NK-92 (cell line): ENCODE results near the gene SPEG.
"Not testable (repeated sequence)": the region's sequence is repeated elsewhere in the genome, so short reads cannot be mapped to it uniquely, and the experiment has no call there.

Source experiments
- DNase-seq: peaks from one replicate; lab custom pipeline; 2025; ENCODE audit not compliant: unreplicated experiment; lab: John Stamatoyannopoulos, UW

Gene SPEG

GRCh38 chr2:219404291-219404910 is 30.2 kb upstream of the SPEG start:
- no peak for DNase-seq

GRCh38 chr2:219404954-219405353 is 29.7 kb upstream of the SPEG start:
- DNase-seq = no peak

GRCh38 chr2:219405451-219405850 is 29.2 kb upstream of the SPEG start:
- no peak for DNase-seq

- no peak for DNase-seq
Measured at GRCh38 chr2:219405958-219406860, 28.4 kb upstream of the SPEG start.

GRCh38 chr2:219406861-219407230 is 27.8 kb upstream of the SPEG start:
- DNase-seq = no peak

GRCh38 chr2:219407343-219407742 is 27.3 kb upstream of the SPEG start:
- DNase-seq = not testable (repeated sequence)

- no peak for DNase-seq
Measured at GRCh38 chr2:219408204-219408603, 26.4 kb upstream of the SPEG start.

GRCh38 chr2:219408631-219409030 is 26.0 kb upstream of the SPEG start:
- DNase-seq = no peak

GRCh38 chr2:219409619-219410018 is 25.0 kb upstream of the SPEG start:
- DNase-seq = no peak

- no peak for DNase-seq
Measured at GRCh38 chr2:219410390-219410789, 24.3 kb upstream of the SPEG start.

GRCh38 chr2:219414857-219415256 is 19.8 kb upstream of the SPEG start:
- DNase-seq = no peak

- no peak for DNase-seq
Measured at GRCh38 chr2:219415580-219416234, 18.9 kb upstream of the SPEG start.

GRCh38 chr2:219416235-219416602 is 18.4 kb upstream of the SPEG start:
- DNase-seq = no peak

- DNase-seq = no peak
Measured at GRCh38 chr2:219416938-219417337, 17.7 kb upstream of the SPEG start.

- DNase-seq = no peak
Measured at GRCh38 chr2:219417374-219417773, 17.3 kb upstream of the SPEG start.

- no peak for DNase-seq
Measured at GRCh38 chr2:219418155-219419011, 16.3 kb upstream of the SPEG start, which contains the start of gene DES. Gene DES (plus strand): TSS chr2:219418377. CDS start chr2:219418463, 86 bp downstream.

GRCh38 chr2:219419012-219419324 is 15.7 kb upstream of the SPEG start:
- DNase-seq = no peak

GRCh38 chr2:219419331-219420197 is 15.1 kb upstream of the SPEG start:
- no peak for DNase-seq

GRCh38 chr2:219420687-219421086 is 14.0 kb upstream of the SPEG start:
- no peak for DNase-seq

GRCh38 chr2:219421323-219421722 is 13.3 kb upstream of the SPEG start:
- no peak for DNase-seq
